Endothelial cell of umbilical vein (primary cell): ENCODE results near the gene BDH1. TPM values are rescaled to one million over a fixed set of nuclear protein-coding genes. Genes with fewer than 3 reads are reported as not detected.
A peak's percentile ranks its signal among the peaks of the same experiment; 100 is the strongest.

ENCODE experiments used
- BruUV-seq: library from RNA; stranded (reverse); fragments of 400-500 nt; replicated peaks from 2 replicates; lab custom pipeline; 2021; lab: Mats Ljungman, UMichigan
- CTCF ChIA-PET: fragments of 300-600, 350-600 bp; sonication (Branson Sonifier 250); formaldehyde crosslinking; loops from one replicate; lab custom pipeline; 2021; ENCODE audit warnings: antibody characterized with exemption, inconsistent platforms; lab: Charles Lee
- POLR2A ChIA-PET: fragments of 300-600, 350-600 bp; sonication (Branson Sonifier 250); formaldehyde crosslinking; loops from one replicate; lab custom pipeline; 2021; ENCODE audit warnings: antibody characterized with exemption, inconsistent platforms; lab: Charles Lee
- DNase-seq: peaks from one replicate; pipeline ENCODE4 v3.0.0-alpha.2; 2011; ENCODE audit warnings: low read depth, low spot score
- FAIRE-seq: peaks from 2 replicates; lab custom pipeline; 2011; peaks lifted over from hg19 to GRCh38; lab: Jason Lieb, UNC
- H2AFZ ChIP-seq: 2 replicates; pipeline ENCODE4 v1.6.0; 2012; ENCODE audit warnings: low read depth, low read length, control low read depth, inconsistent platforms
- H3K27ac ChIP-seq: 2 replicates; pipeline ENCODE4 v1.5.1; 2011; ENCODE audit warnings: low read depth, mild to moderate bottlenecking, control low read depth, low read length, moderate library complexity; ENCODE audit not compliant: insufficient read depth
- H3K27me3 ChIP-seq, 2 experiments: 2 replicates each; pipeline versions ENCODE4 v1.6.0 to v1.6.1; 2011; ENCODE audit warnings: low read length in 2 of 2, mixed read lengths in 1 of 2; ENCODE audit not compliant: control insufficient read depth in 2 of 2, insufficient read depth in 2 of 2
- H3K36me3 ChIP-seq, 2 experiments: 2 replicates in 1 of 2; 3 replicates in 1 of 2; pipeline ENCODE4 v1.5.1; 2011; ENCODE audit warnings: low read length in 2 of 2, mild to moderate bottlenecking in 1 of 2, moderate library complexity in 1 of 2; ENCODE audit not compliant: control insufficient read depth in 2 of 2, insufficient read depth in 2 of 2; ENCODE audit errors: extremely low read depth in 1 of 2
- H3K4me1 ChIP-seq: 3 replicates; pipeline ENCODE4 v1.5.1; 2011; ENCODE audit warnings: mild to moderate bottlenecking, low read length; ENCODE audit not compliant: control insufficient read depth, insufficient read depth; ENCODE audit errors: extremely low read depth
- H3K4me2 ChIP-seq: 2 replicates; pipeline ENCODE4 v1.6.1; 2011; ENCODE audit warnings: low read length, control low read depth, mixed read lengths; ENCODE audit not compliant: insufficient read depth
- H3K4me3 ChIP-seq, 3 experiments: fragments of 200-600 bp in 1 of 3; sonication (generic), shearing (Covaris generic) in 1 of 3; replicated peaks in 1 of 3; 2 replicates each; pipeline ENCODE4 v1.5.1; 2011 to 2016; ENCODE audit warnings: control low read depth in 3 of 3, low read length in 3 of 3, mild to moderate bottlenecking in 2 of 3, inconsistent platforms in 1 of 3, low read depth in 1 of 3, moderate library complexity in 1 of 3; ENCODE audit not compliant: insufficient read depth in 1 of 3
- H3K79me2 ChIP-seq: 2 replicates; pipeline ENCODE4 v1.6.0; 2012; ENCODE audit warnings: low read length, inconsistent platforms; ENCODE audit not compliant: control insufficient read depth, insufficient read depth
- H3K9ac ChIP-seq: replicated peaks from 2 replicates; pipeline ENCODE3; 2011; ENCODE audit warnings: low read length, control low read depth; ENCODE audit not compliant: insufficient read depth; ENCODE audit errors: extremely low read depth
- H3K9me1 ChIP-seq: replicated peaks from 3 replicates; pipeline ENCODE4 v1.6.0; 2011; ENCODE audit warnings: mild to moderate bottlenecking, low read length; ENCODE audit not compliant: control insufficient read depth, insufficient read depth; ENCODE audit errors: extremely low read depth
- H3K9me3 ChIP-seq: replicated peaks from 2 replicates; pipeline ENCODE4 v1.5.1; 2012; ENCODE audit warnings: low read length, inconsistent platforms; ENCODE audit not compliant: control insufficient read depth, insufficient read depth
- H4K20me1 ChIP-seq: replicated peaks from 2 replicates; pipeline ENCODE3; 2011; ENCODE audit warnings: mild to moderate bottlenecking, low read length; ENCODE audit not compliant: control insufficient read depth, insufficient read depth; ENCODE audit errors: extremely low read depth
- CTCF ChIP-seq, 2 donors: IDR thresholded peaks; 1 replicate in 1 of 2; 2 replicates in 1 of 2; pipeline ENCODE4 v1.5.1; 2011; ENCODE audit warnings: low read length in 2 of 2, mild to moderate bottlenecking in 2 of 2, moderate library complexity in 2 of 2, control low read depth in 1 of 2, inconsistent platforms in 1 of 2, low read depth in 1 of 2; ENCODE audit not compliant: insufficient read depth in 1 of 2; ENCODE audit errors: extremely low read depth in 1 of 2
- EZH2 ChIP-seq: IDR thresholded peaks from 2 replicates; pipeline ENCODE4 v1.6.1; 2012; ENCODE audit warnings: borderline replicate concordance, low read depth, mild to moderate bottlenecking, moderate library complexity, low read length, inconsistent platforms; ENCODE audit not compliant: severe bottlenecking
- FOS ChIP-seq: IDR thresholded peaks from 2 replicates; pipeline ENCODE4 v1.6.1; 2011; ENCODE audit warnings: mild to moderate bottlenecking, low read length, moderate library complexity, borderline replicate concordance; ENCODE audit not compliant: insufficient read depth
- GATA2 ChIP-seq: IDR thresholded peaks from 2 replicates; pipeline ENCODE4 v1.7.0; 2011; ENCODE audit warnings: low read depth, mild to moderate bottlenecking, moderate library complexity, mixed read lengths, low read length; ENCODE audit not compliant: insufficient read length, insufficient read depth
- JUN ChIP-seq: IDR thresholded peaks from 2 replicates; pipeline ENCODE4 v1.6.1; 2011; ENCODE audit warnings: borderline replicate concordance, low read depth; ENCODE audit not compliant: insufficient read length, insufficient read depth
- MAX ChIP-seq: IDR thresholded peaks from 2 replicates; pipeline ENCODE4 v1.6.1; 2011; ENCODE audit not compliant: insufficient read depth, insufficient read length
- MYC ChIP-seq: IDR thresholded peaks from one replicate; pipeline ENCODE4 v1.6.1; 2011; ENCODE audit warnings: mild to moderate bottlenecking, low read depth, low read length
- POLR2A ChIP-seq: IDR thresholded peaks from 2 replicates; pipeline ENCODE4 v1.6.1; 2012; ENCODE audit warnings: low read depth, mild to moderate bottlenecking, control low read depth, low read length
- POLR2AphosphoS5 ChIP-seq: IDR thresholded peaks from 2 replicates; pipeline ENCODE4 v1.6.1; 2012; ENCODE audit warnings: low read depth, mild to moderate bottlenecking, control low read depth, low read length, moderate library complexity; ENCODE audit not compliant: insufficient read depth
- dilution Hi-C: fragments of 300-500 bp; cut with MboI; formaldehyde crosslinking; loops from one replicate; pipeline ENCODE4 v1.15.0; 2019; ENCODE audit warnings: low sequenced_read_pairs; ENCODE audit not compliant: extremely low pct_ligation_motif_present
- intact Hi-C: fragments of 100-400 bp; cut with micrococcal nuclease; formaldehyde crosslinking; loops from one replicate; pipeline ENCODE4 v1.10.0; 2022
- polyA plus RNA-seq, 4 experiments: library from polyadenylated mRNA; depleted of rRNA in 3 of 4; stranded (reverse) in 3 of 4; unstranded in 1 of 4; fragments of >200 nt; gene quantifications; 2 replicates each; pipeline versions ENCODE4 v1.2.1 to v1.2.3, GENCODE V29; 2011 to 2012; ENCODE audit warnings: missing spikeins in 1 of 4
- total RNA-seq: library from RNA; stranded (reverse); gene quantifications from 2 replicates; pipeline ENCODE4 v1.2.3, GENCODE V29; 2021

BDH1 gene
- total and polyA plus RNA-seq, 2 donors (not counting 3 experiments of a cell fraction or from before 2014, with no cell fraction given), result 6.9 to 12.2 TPM

- H3K9me3 ChIP-seq, result no peaks in the 10 kb centered on the region
- DNase-seq (no peak), FAIRE-seq (peak; percentile 31)
- dilution Hi-C loops, result no loop called here
- no peak overlapping the region for H3K27ac ChIP-seq
- H4K20me1 ChIP-seq, result no peaks in the 10 kb centered on the region
- H3K4me1 ChIP-seq, result peaks cover 30% of the 10 kb centered on the region
- no peaks in the 10 kb centered on the region for H3K36me3 ChIP-seq
- H3K9ac ChIP-seq, result no peak overlapping the region
- POLR2A ChIA-PET, result no interaction called here
- no peaks in the 10 kb centered on the region for H3K9me1 ChIP-seq
- H3K27me3 ChIP-seq, result no peaks in the 10 kb centered on the region
- intact Hi-C loops, result no loop called here
- BruUV-seq, result no TSS peak
- no peak overlapping the region for H3K4me2 ChIP-seq
- TF ChIP-seq POLR2AphosphoS5 (no peak), JUN (no peak), GATA2 (no peak), MAX (no peak), EZH2 (no peak), FOS (no peak), POLR2A (no peak), MYC (no peak), CTCF (IDR thresholded peaks at IDR 0.05; ENCODE audit: extremely low read depth in 1 of 2, insufficient read depth in 1 of 2, low read depth in 1 of 2, low read length in 2 of 2) (no peak)
- H3K4me3 ChIP-seq, result no peak overlapping the region
- H2AFZ ChIP-seq, result no peak overlapping the region
- CTCF ChIA-PET, result interaction anchor here (2.0 kb wide), 1 partner anchor 10 kb away, joined by 6 read pairs; no protein-coding TSS in a partner anchor
- H3K79me2 ChIP-seq, result no peaks in the 10 kb centered on the region
Observed at GRCh38 chr3:197468866-197469382, 86.8 kb downstream of the BDH1 start.
